Pancreas (tissue), 10 donors: ENCODE measurements around the gene CLSTN2. TPM values are rescaled to one million over a fixed set of nuclear protein-coding genes. Genes with fewer than 3 reads are reported as not detected.

Experiments used
- ATAC-seq, 4 donors: fragments of 200-7000 bp; cut with Tn5 transposase; one replicate each; pipeline versions ENCODE4 v1.8.0 to v1.9.1; 2020; ENCODE audit warnings: mild to moderate bottlenecking in 4 of 4, moderate library complexity in 4 of 4
- DNase-seq, 6 donors: peaks; one replicate each; pipeline ENCODE4 v3.0.0-alpha.2; 2020
- FAIRE-seq: peaks from 2 replicates; lab custom pipeline; 2012; peaks lifted over from hg19 to GRCh38; lab: Jason Lieb, UNC
- H3K27ac ChIP-seq, 4 donors: fragments of 200-600 bp; sonication (generic); 1 replicate in 3 of 4; 2 replicates in 1 of 4; pipeline versions ENCODE4 v1.5.0 to v1.8.0; 2020
- H3K27me3 ChIP-seq, 4 donors: fragments of 200-600 bp; one replicate each; pipeline ENCODE4 v1.8.0; 2021
- H3K36me3 ChIP-seq, 3 donors: fragments of 200-600 bp; sonication (generic) in 1 of 3; one replicate each; pipeline versions ENCODE4 v1.5.0 to v1.8.0; 2020 to 2021
- H3K4me1 ChIP-seq, 3 donors: fragments of 200-600 bp; one replicate each; pipeline ENCODE4 v1.8.0; 2021
- H3K4me3 ChIP-seq, 4 donors: fragments of 200-600 bp; sonication (generic) in 2 of 4; one replicate each; pipeline versions ENCODE4 v1.5.0 to v1.8.0; 2020 to 2021
- H3K9me3 ChIP-seq, 4 donors: fragments of 200-600 bp; one replicate each; pipeline ENCODE4 v1.8.0; 2021
- CTCF ChIP-seq, 4 donors: fragments of 200-600 bp; sonication (generic) in 3 of 4; IDR thresholded peaks; one replicate each; pipeline versions ENCODE4 v1.5.0 to v1.8.0; 2021; ENCODE audit warnings: antibody characterized with exemption in 4 of 4
- WGBS, 2 donors: extraction: QIAGEN DNeasy Blood & Tissue Kit; methylation state at CpG; one replicate each; pipeline ENCODE4 v1.1.7; 2013; 5-methylcytosine and 5-hydroxymethylcytosine counted together
- intact Hi-C, 3 donors: fragments of 100-400 bp; cut with DNase I; formaldehyde crosslinking; loops; one replicate each; pipeline versions ENCODE4 v1.11.1 to v1.14.2; 2022
- polyA plus RNA-seq, 2 donors: library from polyadenylated mRNA; stranded (reverse); fragments of 200-250 nt; gene quantifications; one replicate each; pipeline ENCODE4 v1.2.3, GENCODE V29; 2013
- total RNA-seq, 6 donors: library from RNA; stranded (reverse); fragmentation: NEBNext Ultra II Directional in 4 of 6; extraction: Animal tissue kit (Norgen Biotek cat#: 25700) in 4 of 6; gene quantifications; one replicate each; pipeline versions ENCODE4 v1.2.1 to v1.2.4, GENCODE V29; 2021 to 2023
- donor health status: healthy with polysubstance abuse.
- donor health status: DM: no; HTN: no; CAD: no; lungs with moderate emphysema.
- donor health status: DM: no; HTN: no; CAD: no.
- donor health status: control.
- donor health status: control.
- donor health status: Bipolar disorder and iron deficiency.
- donor health status: DM: yes; HTN: yes; CAD: no.
- donor health status: DM: no; HTN: no; CAD: no.
- donor health status: DM: no; HTN: no; CAD: no.
- donor health status: DM: yes; HTN: yes; CAD: no.

The CLSTN2 gene
- total and polyA plus RNA-seq, 8 donors = 0.65 to 9.3 (median 2.9) TPM

DNA sequence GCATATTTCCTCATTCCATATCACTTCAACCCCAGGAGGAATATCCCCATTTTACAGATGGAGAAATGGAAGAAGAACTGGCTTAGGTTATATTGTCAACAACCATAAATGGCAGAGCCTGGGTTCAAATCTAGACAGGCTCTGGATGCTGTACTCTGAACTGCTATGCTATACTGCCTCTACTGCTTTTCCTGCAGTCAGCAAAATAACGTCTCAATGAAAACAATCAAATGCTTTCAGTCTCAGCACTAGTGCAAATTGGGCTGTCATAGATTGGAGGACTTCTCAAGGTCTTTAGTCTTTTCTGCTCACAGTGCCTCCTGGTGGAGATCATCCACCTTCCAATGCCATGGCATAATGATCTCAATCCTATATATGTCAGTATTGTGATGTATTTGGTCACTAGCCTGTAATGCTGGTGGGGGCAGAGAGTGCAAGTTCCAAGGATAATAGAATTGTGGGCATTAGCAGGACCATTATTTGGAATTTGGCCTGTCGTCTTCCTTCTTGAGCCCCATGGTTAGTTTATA lies 285.0 kb downstream of the CLSTN2 start:
- H3K27ac ChIP-seq = no peak overlapping the region
- 45 to 51% methylated on average over 2 of the region's 2 CpGs for WGBS, 2 donors
- no peak for TF ChIP-seq CTCF (IDR thresholded peaks at IDR 0.05)
- intact Hi-C loops = no loop called here
- H3K9me3 ChIP-seq = no peaks in the 10 kb centered on the region
- ATAC-seq = peak in 1 of 4 donors; percentile 56
- H3K27me3 ChIP-seq = no peaks in the 10 kb centered on the region
- no peaks in the 10 kb centered on the region for H3K4me1 ChIP-seq
- H3K4me3 ChIP-seq = no peak overlapping the region
- no peak for FAIRE-seq
- DNase-seq = peak in 1 of 6 donors; percentile 17
- no peaks in the 10 kb centered on the region for H3K36me3 ChIP-seq

DNA sequence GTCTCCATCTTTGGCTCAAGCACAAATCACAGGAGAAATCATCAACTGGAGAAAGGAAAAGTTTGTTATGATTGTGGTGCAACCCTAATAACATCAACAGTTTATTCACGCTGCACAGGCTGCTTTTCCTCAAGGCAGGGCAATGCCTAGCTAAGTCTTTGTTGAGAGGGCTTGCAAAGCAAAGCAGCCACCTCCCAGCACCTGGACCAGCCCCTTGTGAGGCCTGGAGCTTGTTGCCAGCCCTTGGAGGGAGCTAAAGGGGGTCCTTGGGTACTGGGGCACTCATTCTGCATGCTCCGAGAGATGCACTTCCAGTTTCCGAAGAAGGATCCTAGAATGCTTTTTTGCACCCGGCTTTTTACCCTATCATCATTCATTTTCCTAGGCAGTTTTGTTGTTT lies 288.2 kb downstream of the CLSTN2 start:
- intact Hi-C loops = no loop called here
- DNase-seq (no peak), ATAC-seq (no peak), FAIRE-seq (no peak)
- H3K9me3 ChIP-seq = no peaks in the 10 kb centered on the region
- no peak overlapping the region for H3K27ac ChIP-seq
- H3K27me3 ChIP-seq = no peaks in the 10 kb centered on the region
- TF ChIP-seq CTCF (IDR thresholded peaks at IDR 0.05) = no peak
- WGBS, 2 donors = 83 to 90% methylated on average over 4 of the region's 4 CpGs
- no peaks in the 10 kb centered on the region for H3K4me1 ChIP-seq
- H3K36me3 ChIP-seq = no peaks in the 10 kb centered on the region
- H3K4me3 ChIP-seq = no peak overlapping the region

- Histone ChIP-seq H3K27me3 (no peaks in the 10 kb centered on the region), H3K4me3 (no peak overlapping the region), H3K9me3 (no peaks in the 10 kb centered on the region), H3K36me3 (no peaks in the 10 kb centered on the region), H3K27ac (no peak overlapping the region), H3K4me1 (no peaks in the 10 kb centered on the region)
- DNase-seq = no peak
- no peak for FAIRE-seq
- no peak for ATAC-seq
- 60 to 67% methylated on average over 2 of the region's 2 CpGs for WGBS, 2 donors
- no peak for TF ChIP-seq CTCF (IDR thresholded peaks at IDR 0.05)
- intact Hi-C loops = no loop called here
Observed at GRCh38 chr3:140223631-140224030, 288.6 kb downstream of the CLSTN2 start.

- H3K9me3 ChIP-seq = no peaks in the 10 kb centered on the region
- FAIRE-seq = no peak
- no peak for ATAC-seq
- WGBS, 2 donors = 77 to 86% methylated on average over 1 of the region's 1 CpG
- DNase-seq = no peak
- no peaks in the 10 kb centered on the region for H3K27me3 ChIP-seq
- H3K4me3 ChIP-seq = no peak overlapping the region
- no peak overlapping the region for H3K27ac ChIP-seq
- no peaks in the 10 kb centered on the region for H3K4me1 ChIP-seq
- no peaks in the 10 kb centered on the region for H3K36me3 ChIP-seq
- TF ChIP-seq CTCF (IDR thresholded peaks at IDR 0.05) = no peak
- intact Hi-C loops = no loop called here
Observed at GRCh38 chr3:140224307-140224706, 289.3 kb downstream of the CLSTN2 start.

- H3K9me3 ChIP-seq = no peaks in the 10 kb centered on the region
- H3K36me3 ChIP-seq = no peaks in the 10 kb centered on the region
- ATAC-seq = no peak
- no peak for DNase-seq
- H3K4me3 ChIP-seq = no peak overlapping the region
- no peak for FAIRE-seq
- intact Hi-C loops = no loop called here
- TF ChIP-seq CTCF (IDR thresholded peaks at IDR 0.05) = no peak
- H3K27me3 ChIP-seq = no peaks in the 10 kb centered on the region
- H3K27ac ChIP-seq = no peak overlapping the region
- H3K4me1 ChIP-seq = no peaks in the 10 kb centered on the region
Observed at GRCh38 chr3:140225996-140226395, 291.0 kb downstream of the CLSTN2 start.
